HG03095 (cell line): Measurements from ENCODE around the gene DOCK1.

Experiments
- ATAC-seq: cut with Tn5 transposase; IDR thresholded peaks from one replicate; pipeline ENCODE4 v1.9.1; 2021; ENCODE audit warnings: moderate library complexity; ENCODE audit not compliant: unreplicated experiment

DOCK1 gene

GRCh38 chr10:127408733-127409132, 503.5 kb downstream of the DOCK1 start:
- no peak for ATAC-seq

GRCh38 chr10:127410030-127410429, 504.8 kb downstream of the DOCK1 start:
- ATAC-seq: no peak

- no peak for ATAC-seq
These were observed 505.8 kb downstream of the DOCK1 start for GRCh38 chr10:127411062-127411461.

- ATAC-seq: no peak
These were observed 508.1 kb downstream of the DOCK1 start for GRCh38 chr10:127413326-127413725.

- ATAC-seq: no peak
These were observed 508.8 kb downstream of the DOCK1 start for GRCh38 chr10:127414024-127414423.

GRCh38 chr10:127415116-127415515, 509.9 kb downstream of the DOCK1 start:
- ATAC-seq: no peak

GRCh38 chr10:127415901-127416581, 510.8 kb downstream of the DOCK1 start:
- ATAC-seq: no peak

- ATAC-seq: no peak
These were observed 511.8 kb downstream of the DOCK1 start for GRCh38 chr10:127417031-127417430.

- no peak for ATAC-seq
These were observed 512.6 kb downstream of the DOCK1 start for GRCh38 chr10:127417686-127418401.

GRCh38 chr10:127418536-127419168, 513.4 kb downstream of the DOCK1 start:
- no peak for ATAC-seq

- no peak for ATAC-seq
These were observed 515.0 kb downstream of the DOCK1 start for GRCh38 chr10:127420138-127420684.

- no peak for ATAC-seq
These were observed 518.1 kb downstream of the DOCK1 start for GRCh38 chr10:127423218-127423915.

- ATAC-seq: no peak
These were observed 519.5 kb downstream of the DOCK1 start for GRCh38 chr10:127424594-127425264.

GRCh38 chr10:127426746-127427145, 521.5 kb downstream of the DOCK1 start:
- no peak for ATAC-seq

GRCh38 chr10:127427926-127428325, 522.7 kb downstream of the DOCK1 start:
- no peak for ATAC-seq

- ATAC-seq: no peak
These were observed 523.3 kb downstream of the DOCK1 start for GRCh38 chr10:127428385-127428980.

- no peak for ATAC-seq
These were observed 524.5 kb downstream of the DOCK1 start for GRCh38 chr10:127429601-127430312.

GRCh38 chr10:127431525-127431924, 526.3 kb downstream of the DOCK1 start:
- ATAC-seq: no peak

GRCh38 chr10:127434006-127434405, 528.8 kb downstream of the DOCK1 start:
- ATAC-seq: no peak

- no peak for ATAC-seq
These were observed 530.0 kb downstream of the DOCK1 start for GRCh38 chr10:127435246-127435645.
